SK-N-SH treated with all-trans-retinoic acid at 6 μM for 48 hours (cell line): ENCODE measurements around the gene CFAP74.
A peak's percentile ranks its signal among the peaks of the same experiment; 100 is the strongest.

Source experiments
- ATAC-seq: fragments of 200-7000 bp; cut with Tn5 transposase; 3 replicates; pipeline ENCODE4 v1.9.1; 2020; ENCODE audit warnings: mild to moderate bottlenecking, moderate library complexity
- BACH2 ChIP-seq: fragments of 250-450 bp; sonication (Bioruptor Pico); IDR thresholded peaks from 2 replicates; pipeline ENCODE4 v1.9.0; 2021; ENCODE audit warnings: mild to moderate bottlenecking, borderline replicate concordance
- CSDC2 ChIP-seq: fragments of 250-450 bp; sonication (Bioruptor Pico); IDR thresholded peaks from 2 replicates; pipeline ENCODE4 v1.5.0; 2020; ENCODE audit warnings: mild to moderate bottlenecking, moderate library complexity
- CSRNP3 ChIP-seq: fragments of 250-450 bp; sonication (Bioruptor Pico); IDR thresholded peaks from 2 replicates; pipeline ENCODE4 v1.5.1; 2021; ENCODE audit warnings: mild to moderate bottlenecking, moderate library complexity
- ESRRG ChIP-seq: fragments of 250-450 bp; sonication (Bioruptor Pico); IDR thresholded peaks from 2 replicates; pipeline ENCODE4 v1.6.1; 2021; ENCODE audit warnings: mild to moderate bottlenecking
- GLIS3 ChIP-seq: fragments of 250-450 bp; sonication (Bioruptor Pico); IDR thresholded peaks from 2 replicates; pipeline ENCODE4 v1.5.0; 2020; ENCODE audit warnings: mild to moderate bottlenecking, moderate library complexity
- ISL1 ChIP-seq: fragments of 250-450 bp; sonication (Bioruptor Pico); IDR thresholded peaks from 2 replicates; pipeline ENCODE4 v2.1.2; 2022; ENCODE audit warnings: mild to moderate bottlenecking, moderate library complexity
- OSR1 ChIP-seq: fragments of 250-450 bp; sonication (Bioruptor Pico); IDR thresholded peaks from 2 replicates; pipeline ENCODE4 v1.8.0; 2022; ENCODE audit warnings: moderate library complexity, mild to moderate bottlenecking, inconsistent platforms
- PPARA ChIP-seq: fragments of 250-450 bp; sonication (Bioruptor Pico); IDR thresholded peaks from 2 replicates; pipeline ENCODE4 v1.5.0; 2020; ENCODE audit warnings: mild to moderate bottlenecking, borderline replicate concordance
- SNAI2 ChIP-seq: fragments of 250-450 bp; sonication (Bioruptor Pico); IDR thresholded peaks from 2 replicates; pipeline ENCODE4 v1.5.0; 2020; ENCODE audit warnings: mild to moderate bottlenecking, moderate library complexity
- TCF4 ChIP-seq: fragments of 250-450 bp; sonication (Bioruptor Pico); IDR thresholded peaks from 2 replicates; pipeline ENCODE4 v1.8.0; 2021; ENCODE audit warnings: mild to moderate bottlenecking, moderate library complexity, borderline replicate concordance
- TOX ChIP-seq: fragments of 250-450 bp; sonication (Bioruptor Pico); IDR thresholded peaks from 2 replicates; pipeline ENCODE4 v1.8.0; 2021; ENCODE audit warnings: mild to moderate bottlenecking, moderate library complexity, borderline replicate concordance
- TSHZ2 ChIP-seq: fragments of 250-450 bp; sonication (Bioruptor Pico); IDR thresholded peaks from 2 replicates; pipeline ENCODE4 v1.5.0; 2020; ENCODE audit warnings: mild to moderate bottlenecking, moderate library complexity
- ZFP3 ChIP-seq: fragments of 250-450 bp; sonication (Bioruptor Pico); IDR thresholded peaks from 2 replicates; pipeline ENCODE4 v1.5.0; 2020; ENCODE audit warnings: mild to moderate bottlenecking, moderate library complexity
- ZFP30 ChIP-seq: fragments of 450-650 bp; formaldehyde crosslinking; IDR thresholded peaks from 2 replicates; pipeline ENCODE4 v1.5.0; 2022; ENCODE audit warnings: mild to moderate bottlenecking, moderate library complexity
- ZNF565 ChIP-seq: fragments of 450-650 bp; formaldehyde crosslinking; conservative IDR thresholded peaks from 2 replicates; pipeline ENCODE4 v1.5.0; 2020; ENCODE audit warnings: low read depth, mild to moderate bottlenecking, moderate library complexity
- ZNF70 ChIP-seq: fragments of 450-650 bp; formaldehyde crosslinking; IDR thresholded peaks from 2 replicates; pipeline ENCODE4 v1.5.0; 2020; ENCODE audit warnings: mild to moderate bottlenecking, moderate library complexity
- ZNF8 ChIP-seq: fragments of 450-650 bp; formaldehyde crosslinking; IDR thresholded peaks from 2 replicates; pipeline ENCODE4 v1.5.0; 2020; ENCODE audit warnings: mild to moderate bottlenecking, moderate library complexity
- TF ChIP-seq, protein P1 (sequence below): fragments of 250-450 bp; sonication (Bioruptor Pico); IDR thresholded peaks from 2 replicates; pipeline ENCODE4 v1.8.0; 2020; ENCODE audit warnings: mild to moderate bottlenecking, moderate library complexity, borderline replicate concordance
- TF ChIP-seq, protein P2 (sequence below): fragments of 250-450 bp; sonication (Bioruptor Pico); IDR thresholded peaks from 2 replicates; pipeline ENCODE4 v1.5.1; 2020; ENCODE audit warnings: low read depth, mild to moderate bottlenecking, moderate library complexity

CFAP74 gene

GRCh38 chr1:1903224-1903623 lies 100.4 kb downstream of the CFAP74 start:
- no peak for ATAC-seq
- TF ChIP-seq ISL1 (CRISPR knock-in tag) (no peak), BACH2 (CRISPR knock-in tag) (no peak), CSDC2 (CRISPR knock-in tag) (no peak), PPARA (CRISPR knock-in tag) (no peak), ZNF8 (CRISPR knock-in tag) (peak; percentile 92)

DNA sequence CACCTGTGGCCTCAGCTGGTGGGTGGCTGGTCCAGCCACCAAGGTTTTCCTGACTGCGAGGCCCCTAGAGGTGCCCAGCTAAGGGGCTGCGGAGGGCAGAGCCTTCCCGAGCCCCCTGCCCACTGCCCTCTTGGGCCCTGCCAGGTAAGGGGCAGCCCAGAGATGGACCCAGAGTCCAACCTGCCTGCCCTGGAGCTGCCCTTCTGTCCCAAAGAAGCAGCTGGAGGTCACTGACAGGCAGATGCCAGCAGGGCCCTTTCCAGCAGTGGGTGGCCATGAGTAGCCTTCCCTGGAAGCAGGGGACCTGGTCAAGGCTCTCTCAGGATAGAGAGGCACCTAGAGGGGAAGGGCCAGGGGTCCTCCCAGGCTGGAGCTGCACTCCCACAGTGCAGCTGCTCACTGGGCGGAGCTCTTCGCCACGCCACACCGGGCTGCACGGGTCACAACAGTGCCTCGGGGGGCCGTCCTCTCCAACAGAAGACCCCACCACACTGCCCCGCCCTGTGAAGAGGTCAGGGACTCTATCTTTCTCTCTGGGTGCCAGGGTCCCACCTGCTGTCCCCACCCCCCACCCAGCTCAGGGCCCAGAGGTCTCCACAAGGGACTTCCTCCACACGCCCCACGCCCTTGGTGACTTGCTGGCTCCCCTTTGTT lies 101.8 kb downstream of the CFAP74 start:
- no peak for ATAC-seq

DNA sequence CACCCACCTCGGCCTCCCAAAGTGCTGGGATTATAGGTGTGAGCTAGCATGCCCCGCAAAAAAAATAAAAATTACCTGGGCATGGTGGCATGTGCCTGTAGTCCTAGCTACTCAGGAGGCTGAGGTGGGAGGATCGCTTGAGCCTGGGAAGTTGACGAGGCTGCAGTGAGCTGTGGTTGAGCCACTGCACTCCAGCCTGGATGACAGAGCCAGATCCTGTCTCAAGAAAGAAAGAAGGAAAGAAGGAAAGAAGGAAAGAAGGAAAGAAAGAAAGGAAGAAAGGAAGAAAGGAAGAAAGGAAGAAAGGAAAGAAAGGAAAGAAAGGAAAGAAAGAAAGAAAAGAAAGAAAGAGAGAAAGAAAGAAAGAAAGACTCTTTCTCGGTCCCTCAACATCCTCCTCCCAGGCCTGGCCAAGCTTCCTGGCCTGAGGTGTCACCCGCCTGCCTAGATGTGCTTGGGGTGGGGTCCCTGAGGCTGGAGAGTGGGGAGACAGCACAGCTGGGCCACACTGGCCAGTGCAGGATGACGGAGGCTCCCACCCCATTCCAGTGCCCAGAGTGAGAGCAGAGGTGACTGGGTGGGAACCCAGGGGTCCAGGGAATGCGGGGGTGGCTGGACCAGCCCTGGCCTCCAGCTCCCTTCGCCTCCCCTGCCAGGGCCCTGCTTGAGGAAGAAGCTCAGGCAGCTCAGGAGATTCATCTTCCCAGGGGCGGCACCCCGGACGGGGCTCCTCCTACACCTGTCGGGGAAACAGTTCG lies 102.5 kb downstream of the CFAP74 start:
- no peak for ATAC-seq
- TF ChIP-seq, protein P1, sequence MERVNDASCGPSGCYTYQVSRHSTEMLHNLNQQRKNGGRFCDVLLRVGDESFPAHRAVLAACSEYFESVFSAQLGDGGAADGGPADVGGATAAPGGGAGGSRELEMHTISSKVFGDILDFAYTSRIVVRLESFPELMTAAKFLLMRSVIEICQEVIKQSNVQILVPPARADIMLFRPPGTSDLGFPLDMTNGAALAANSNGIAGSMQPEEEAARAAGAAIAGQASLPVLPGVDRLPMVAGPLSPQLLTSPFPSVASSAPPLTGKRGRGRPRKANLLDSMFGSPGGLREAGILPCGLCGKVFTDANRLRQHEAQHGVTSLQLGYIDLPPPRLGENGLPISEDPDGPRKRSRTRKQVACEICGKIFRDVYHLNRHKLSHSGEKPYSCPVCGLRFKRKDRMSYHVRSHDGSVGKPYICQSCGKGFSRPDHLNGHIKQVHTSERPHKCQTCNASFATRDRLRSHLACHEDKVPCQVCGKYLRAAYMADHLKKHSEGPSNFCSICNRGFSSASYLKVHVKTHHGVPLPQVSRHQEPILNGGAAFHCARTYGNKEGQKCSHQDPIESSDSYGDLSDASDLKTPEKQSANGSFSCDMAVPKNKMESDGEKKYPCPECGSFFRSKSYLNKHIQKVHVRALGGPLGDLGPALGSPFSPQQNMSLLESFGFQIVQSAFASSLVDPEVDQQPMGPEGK (CRISPR knock-in tag), result no peak
- TF ChIP-seq ZNF70 (no peak), TOX (CRISPR knock-in tag) (no peak), SNAI2 (no peak), ISL1 (CRISPR knock-in tag) (no peak), ZFP30 (CRISPR knock-in tag) (no peak), ESRRG (CRISPR knock-in tag) (no peak)

More for the DNA sequence above, 101.8 kb downstream of the CFAP74 start:
- TF ChIP-seq ESRRG (CRISPR knock-in tag) (no peak), CSRNP3 (no peak), GLIS3 (CRISPR knock-in tag) (no peak), ZNF565 (CRISPR knock-in tag) (no peak), ZNF8 (CRISPR knock-in tag) (no peak), ZNF70 (no peak), ISL1 (CRISPR knock-in tag) (no peak), TCF4 (no peak), SNAI2 (no peak), CSDC2 (CRISPR knock-in tag) (no peak), ZFP30 (CRISPR knock-in tag) (no peak), ZFP3 (no peak), OSR1 (CRISPR knock-in tag) (no peak), TSHZ2 (CRISPR knock-in tag) (no peak)
- TF ChIP-seq, protein P2, sequence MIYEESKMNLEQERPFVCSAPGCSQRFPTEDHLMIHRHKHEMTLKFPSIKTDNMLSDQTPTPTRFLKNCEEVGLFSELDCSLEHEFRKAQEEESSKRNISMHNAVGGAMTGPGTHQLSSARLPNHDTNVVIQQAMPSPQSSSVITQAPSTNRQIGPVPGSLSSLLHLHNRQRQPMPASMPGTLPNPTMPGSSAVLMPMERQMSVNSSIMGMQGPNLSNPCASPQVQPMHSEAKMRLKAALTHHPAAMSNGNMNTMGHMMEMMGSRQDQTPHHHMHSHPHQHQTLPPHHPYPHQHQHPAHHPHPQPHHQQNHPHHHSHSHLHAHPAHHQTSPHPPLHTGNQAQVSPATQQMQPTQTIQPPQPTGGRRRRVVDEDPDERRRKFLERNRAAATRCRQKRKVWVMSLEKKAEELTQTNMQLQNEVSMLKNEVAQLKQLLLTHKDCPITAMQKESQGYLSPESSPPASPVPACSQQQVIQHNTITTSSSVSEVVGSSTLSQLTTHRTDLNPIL, result no peak
- TF ChIP-seq, protein P1 (CRISPR knock-in tag), result no peak
